Gastrocnemius medialis (tissue), 4 donors: ENCODE results near the gene TSPAN9. TPM values are rescaled to one million over a fixed set of nuclear protein-coding genes. Genes with fewer than 3 reads are reported as not detected.

Source experiments
- ATAC-seq, 2 donors: fragments of 150-250 bp; one replicate each; pipeline ENCODE4 v1.9.1; 2016
- DNase-seq, 2 donors: peaks; one replicate each; pipeline ENCODE4 v3.0.0-alpha.2; 2019
- H3K27ac ChIP-seq, 4 donors: fragments of 200-600 bp; sonication (generic); 1 replicate in 1 of 4; 2 replicates in 3 of 4; pipeline ENCODE4 v1.5.1; 2016 to 2018; ENCODE audit warnings: mild to moderate bottlenecking in 2 of 4, moderate library complexity in 1 of 4
- H3K27me3 ChIP-seq, 3 donors: fragments of 200-600 bp; sonication (generic) in 2 of 3; 1 replicate in 1 of 3; 2 replicates in 2 of 3; pipeline versions ENCODE4 v1.5.1 to v1.6.0; 2016 to 2019; ENCODE audit warnings: mild to moderate bottlenecking in 1 of 3, moderate library complexity in 1 of 3
- H3K36me3 ChIP-seq, 2 donors: fragments of 200-600 bp; sonication (generic) in 1 of 2; one replicate each; pipeline ENCODE4 v1.5.1; 2017 to 2018
- H3K4me1 ChIP-seq, 2 donors: fragments of 200-600 bp; sonication (generic) in 1 of 2; one replicate each; pipeline ENCODE4 v1.5.1; 2016 to 2017; ENCODE audit warnings: mild to moderate bottlenecking in 2 of 2
- H3K4me3 ChIP-seq, 4 donors: fragments of 200-600 bp; sonication (generic) in 3 of 4; 1 replicate in 1 of 4; 2 replicates in 3 of 4; pipeline ENCODE4 v1.5.1; 2016 to 2019; ENCODE audit warnings: mild to moderate bottlenecking in 2 of 4
- H3K9me3 ChIP-seq, 3 donors: fragments of 200-600 bp; sonication (generic) in 2 of 3; 1 replicate in 1 of 3; 2 replicates in 2 of 3; pipeline ENCODE4 v1.5.1; 2016 to 2019
- POLR2A ChIP-seq, 2 donors: fragments of 450-650 bp; IDR thresholded peaks; one replicate each; pipeline ENCODE4 v1.6.1; 2017; ENCODE audit warnings: antibody characterized with exemption in 2 of 2, mild to moderate bottlenecking in 2 of 2, moderate library complexity in 2 of 2
- in situ Hi-C, 4 donors: fragments of 200-750 bp; cut with MboI; loops; one replicate each; pipeline versions ENCODE4 v1.15.0 to v1.8.0; 2017; ENCODE audit warnings: low sequenced_read_pairs in 4 of 4
- intact Hi-C: fragments of 100-400 bp; cut with DNase I; formaldehyde crosslinking; loops from one replicate; pipeline ENCODE4 v1.15.1; 2023; ENCODE audit warnings: low total_unique reads
- total RNA-seq, 4 donors: library from RNA; depleted of rRNA; stranded (reverse); fragments of >200 nt; gene quantifications; one replicate each; pipeline versions ENCODE4 v1.1.0 to v1.2.3, GENCODE V29; 2016
- TF ChIP-seq, protein P1 (sequence below), 5 experiments: fragments of 450-650 bp in 3 of 5; fragments of 200-600 bp in 2 of 5; sonication (generic) in 2 of 5; IDR thresholded peaks in 4 of 5; conservative IDR thresholded peaks in 1 of 5; 1 replicate in 4 of 5; 2 replicates in 1 of 5; pipeline ENCODE4 v1.5.1; 2016 to 2019; ENCODE audit warnings: antibody characterized with exemption in 5 of 5, mild to moderate bottlenecking in 3 of 5, moderate library complexity in 3 of 5

Gene TSPAN9
- total RNA-seq, 4 donors from 2014 or later: 4.7 to 9.4 (median 7.4) TPM

GRCh38 chr12:3170423-3171194 lies 93.4 kb downstream of the TSPAN9 start:
- no peak for DNase-seq
- in situ Hi-C loops: no loop called here
- Histone ChIP-seq H3K27me3 (no peaks in the 10 kb centered on the region), H3K4me1 (peaks cover 2 to 4% of the 10 kb centered on the region in 2 donors), H3K9me3 (no peaks in the 10 kb centered on the region), H3K4me3 (no peak overlapping the region), H3K27ac (no peak overlapping the region), H3K36me3 (no peaks in the 10 kb centered on the region)
- TF ChIP-seq, protein P1, sequence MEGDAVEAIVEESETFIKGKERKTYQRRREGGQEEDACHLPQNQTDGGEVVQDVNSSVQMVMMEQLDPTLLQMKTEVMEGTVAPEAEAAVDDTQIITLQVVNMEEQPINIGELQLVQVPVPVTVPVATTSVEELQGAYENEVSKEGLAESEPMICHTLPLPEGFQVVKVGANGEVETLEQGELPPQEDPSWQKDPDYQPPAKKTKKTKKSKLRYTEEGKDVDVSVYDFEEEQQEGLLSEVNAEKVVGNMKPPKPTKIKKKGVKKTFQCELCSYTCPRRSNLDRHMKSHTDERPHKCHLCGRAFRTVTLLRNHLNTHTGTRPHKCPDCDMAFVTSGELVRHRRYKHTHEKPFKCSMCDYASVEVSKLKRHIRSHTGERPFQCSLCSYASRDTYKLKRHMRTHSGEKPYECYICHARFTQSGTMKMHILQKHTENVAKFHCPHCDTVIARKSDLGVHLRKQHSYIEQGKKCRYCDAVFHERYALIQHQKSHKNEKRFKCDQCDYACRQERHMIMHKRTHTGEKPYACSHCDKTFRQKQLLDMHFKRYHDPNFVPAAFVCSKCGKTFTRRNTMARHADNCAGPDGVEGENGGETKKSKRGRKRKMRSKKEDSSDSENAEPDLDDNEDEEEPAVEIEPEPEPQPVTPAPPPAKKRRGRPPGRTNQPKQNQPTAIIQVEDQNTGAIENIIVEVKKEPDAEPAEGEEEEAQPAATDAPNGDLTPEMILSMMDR (IDR thresholded peaks at IDR 0.05 in 4 of 5, conservative IDR thresholded peaks at IDR 0.05 in 1 of 5): no peak
- no peak for TF ChIP-seq POLR2A (IDR thresholded peaks at IDR 0.05)
- no peak for ATAC-seq
- intact Hi-C loops: no loop called here

DNA sequence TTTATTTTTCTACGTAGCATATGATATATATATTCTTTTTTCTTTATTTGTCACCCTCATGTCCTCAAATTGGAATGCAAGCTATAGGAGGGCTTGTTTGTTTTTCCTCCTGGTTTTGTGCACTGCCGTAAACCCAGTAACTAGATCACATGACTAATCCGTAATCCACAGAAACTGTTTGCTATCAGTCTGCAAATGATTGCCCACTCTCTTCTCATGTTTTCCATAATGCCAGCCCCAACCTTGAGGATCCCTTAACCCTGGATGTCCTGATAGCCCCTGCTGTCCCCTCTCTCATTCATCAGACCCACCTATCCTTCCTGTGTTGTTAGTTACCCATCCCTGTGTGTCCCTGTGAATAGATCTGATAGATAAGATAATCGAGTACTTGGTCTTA lies 94.0 kb downstream of the TSPAN9 start:
- TF ChIP-seq, protein P1 (IDR thresholded peaks at IDR 0.05 in 4 of 5, conservative IDR thresholded peaks at IDR 0.05 in 1 of 5): no peak
- no peak for TF ChIP-seq POLR2A (IDR thresholded peaks at IDR 0.05)
- Histone ChIP-seq H3K4me1 (peaks cover 4 to 9% of the 10 kb centered on the region in 2 donors), H3K27ac (no peak overlapping the region), H3K4me3 (no peak overlapping the region), H3K36me3 (no peaks in the 10 kb centered on the region), H3K9me3 (no peaks in the 10 kb centered on the region), H3K27me3 (no peaks in the 10 kb centered on the region)
- ATAC-seq (no peak), DNase-seq (no peak)
- intact Hi-C loops: no loop called here
- in situ Hi-C loops: no loop called here

DNA sequence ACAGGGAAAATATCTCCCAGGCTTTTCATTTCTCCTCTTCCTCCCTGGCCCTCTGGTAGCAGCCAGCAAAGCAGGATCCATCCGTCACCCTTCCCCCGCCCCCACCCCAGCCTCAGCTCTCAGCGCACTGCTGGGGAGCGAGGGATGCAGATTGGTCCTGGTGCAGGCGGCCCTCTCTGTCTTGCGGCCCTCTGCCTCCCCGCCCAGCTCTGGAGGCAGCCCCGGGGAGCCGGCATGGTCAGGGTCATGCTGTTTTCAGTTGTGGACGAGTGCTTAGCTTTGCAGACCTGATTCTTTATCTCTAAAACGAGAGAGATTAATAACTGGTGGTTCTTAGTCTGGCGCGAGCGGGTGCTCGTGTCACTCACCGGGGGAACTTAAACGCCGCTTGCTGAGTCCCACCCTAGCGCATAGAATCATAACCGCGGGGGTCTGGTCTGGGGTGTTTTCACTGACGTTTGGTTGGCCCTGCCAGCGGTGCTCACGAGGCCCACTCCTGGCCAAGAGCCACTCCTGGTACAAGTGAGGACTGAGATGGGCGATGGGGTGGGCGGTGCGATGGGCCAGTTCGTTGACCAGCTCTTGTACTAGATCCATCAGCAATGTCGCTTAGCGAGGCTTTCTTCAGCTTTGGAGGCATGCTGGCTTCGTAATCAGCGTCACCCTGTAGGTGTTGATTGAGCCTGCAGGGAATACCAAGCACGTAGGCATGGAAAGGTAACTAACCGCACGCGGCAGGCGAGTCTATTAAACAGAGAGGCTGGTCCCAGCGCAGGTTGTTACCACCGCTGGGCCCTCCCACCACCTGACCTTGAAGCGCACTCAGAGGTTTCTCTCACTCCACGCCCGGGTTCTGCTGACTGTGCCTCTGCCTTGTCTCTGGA lies 95.2 kb downstream of the TSPAN9 start:
- no peak for ATAC-seq
- peaks cover 4 to 9% of the 10 kb centered on the region in 2 donors for H3K4me1 ChIP-seq
- no peak for DNase-seq

DNA sequence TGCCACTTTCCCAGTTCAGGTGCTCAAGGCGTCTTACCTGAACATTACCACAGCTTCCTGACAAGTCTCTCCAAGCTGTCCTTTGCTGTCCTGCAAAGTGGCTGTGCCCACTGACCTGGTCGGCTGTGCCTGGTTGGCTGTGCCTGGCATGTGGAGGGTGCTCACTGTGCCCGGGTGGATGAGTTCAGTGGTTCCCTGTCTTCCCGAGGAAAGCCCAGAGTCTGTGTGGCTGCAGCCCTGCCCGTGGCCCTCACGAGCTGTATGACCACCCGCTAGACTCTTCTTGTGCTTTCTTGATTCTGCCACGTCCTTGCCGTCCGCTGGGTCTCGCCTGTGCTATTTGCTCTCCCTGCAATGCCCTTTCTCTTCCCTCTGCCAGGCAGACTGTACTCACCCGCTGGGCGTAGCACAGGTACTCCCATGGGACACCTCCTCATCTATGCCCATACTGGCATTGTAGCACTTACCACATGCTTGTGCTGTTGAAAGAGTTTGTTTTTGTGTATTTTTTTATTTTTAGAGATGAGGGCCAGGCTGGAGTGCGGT lies 95.9 kb downstream of the TSPAN9 start:
- TF ChIP-seq, protein P1 (IDR thresholded peaks at IDR 0.05 in 4 of 5, conservative IDR thresholded peaks at IDR 0.05 in 1 of 5): no peak
- no peak for TF ChIP-seq POLR2A (IDR thresholded peaks at IDR 0.05)
- ATAC-seq: no peak
- Histone ChIP-seq H3K4me1 (peaks cover 4 to 9% of the 10 kb centered on the region in 2 donors), H3K36me3 (no peaks in the 10 kb centered on the region), H3K9me3 (no peaks in the 10 kb centered on the region), H3K27me3 (no peaks in the 10 kb centered on the region), H3K4me3 (no peak overlapping the region), H3K27ac (no peak overlapping the region)
- in situ Hi-C loops (no loop called here), intact Hi-C loops (no loop called here)
- no peak for DNase-seq

More for the DNA sequence above, 95.2 kb downstream of the TSPAN9 start:
- H3K9me3 ChIP-seq: no peaks in the 10 kb centered on the region
- TF ChIP-seq, protein P1 (IDR thresholded peaks at IDR 0.05 in 4 of 5, conservative IDR thresholded peaks at IDR 0.05 in 1 of 5): no peak
- no peak for TF ChIP-seq POLR2A (IDR thresholded peaks at IDR 0.05)
- intact Hi-C loops (no loop called here), in situ Hi-C loops (no loop called here)
- no peaks in the 10 kb centered on the region for H3K27me3 ChIP-seq
- no peak overlapping the region for H3K27ac ChIP-seq
- H3K36me3 ChIP-seq: no peaks in the 10 kb centered on the region
- no peak overlapping the region for H3K4me3 ChIP-seq
